ENCODE data around the gene HYAL1.

GRCh38 chr3:50336452-50337174 is 33.2 kb upstream of the HYAL1 start:
- TF ChIP-seq CTCF (tag by site-specific recombination; IDR thresholded peaks at IDR 0.05) = no peak
- no peak for TF ChIP-seq ZNF18 (tag by site-specific recombination; IDR thresholded peaks at IDR 0.05)
- no peak for TF ChIP-seq ELK4 (IDR thresholded peaks at IDR 0.05; ENCODE audit: borderline replicate concordance, low read depth, low read length)
- TF ChIP-seq YY1 (tag by site-specific recombination; IDR thresholded peaks at IDR 0.05) = no peak
- no peak for TF ChIP-seq REST (tag by site-specific recombination; IDR thresholded peaks at IDR 0.05)
